HepG2 (cell line): ENCODE measurements around the gene CEBPE. TPM values are rescaled to one million over a fixed set of nuclear protein-coding genes. Genes with fewer than 3 reads are reported as not detected.

ENCODE experiments used
- ASH2L ChIP-seq: fragments of 300-600, 200-600 bp; sonication (generic); IDR thresholded peaks from 2 replicates; pipeline ENCODE4 v1.7.0; 2017; ENCODE audit warnings: low read depth, mild to moderate bottlenecking, moderate library complexity, mixed read lengths, low read length; ENCODE audit not compliant: insufficient read length
- FOXA1 ChIP-seq, 2 experiments: fragments of 450-650 bp in 1 of 2; sonication (generic) in 1 of 2; formaldehyde crosslinking in 1 of 2; IDR thresholded peaks; 2 replicates each; pipeline versions ENCODE4 v1.4.0 to v1.6.1; 2016 to 2020; ENCODE audit warnings: missing genetic modification reagents in 1 of 2
- KDM3A ChIP-seq: IDR thresholded peaks from 2 replicates; pipeline ENCODE4 v1.6.1; 2018; ENCODE audit warnings: low read depth, missing compliant biosample characterization
- MXD3 ChIP-seq: IDR thresholded peaks from 2 replicates; pipeline ENCODE4 v1.6.1; 2016; ENCODE audit warnings: mild to moderate bottlenecking, missing biosample characterization, missing genetic modification reagents
- MXD4 ChIP-seq: IDR thresholded peaks from 2 replicates; pipeline ENCODE4 v1.6.1; 2016; ENCODE audit warnings: mild to moderate bottlenecking, missing biosample characterization, missing genetic modification reagents
- POLR2G ChIP-seq: fragments of 200-400 bp; formaldehyde crosslinking; IDR thresholded peaks from 2 replicates; pipeline ENCODE4 v1.6.1; 2018; ENCODE audit warnings: mild to moderate bottlenecking, low read depth, low read length, moderate library complexity
- REL ChIP-seq: sonication (generic); formaldehyde crosslinking; conservative IDR thresholded peaks from 2 replicates; pipeline ENCODE4 v1.8.0; 2022; ENCODE audit warnings: mild to moderate bottlenecking, missing genetic modification reagents, moderate library complexity
- RELA ChIP-seq: sonication (generic); formaldehyde crosslinking; IDR thresholded peaks from 2 replicates; pipeline ENCODE4 v1.4.0; 2020; ENCODE audit warnings: missing genetic modification reagents
- SMARCC2 ChIP-seq: fragments of 450-650 bp; IDR thresholded peaks from 2 replicates; pipeline ENCODE4 v1.6.1; 2017; ENCODE audit warnings: antibody characterized with exemption, mild to moderate bottlenecking
- SOX5 ChIP-seq: IDR thresholded peaks from 2 replicates; pipeline ENCODE4 v1.6.1; 2016; ENCODE audit warnings: borderline replicate concordance
- SP5 ChIP-seq: IDR thresholded peaks from 2 replicates; pipeline ENCODE4 v1.6.1; 2016; ENCODE audit warnings: low read depth, borderline replicate concordance
- TRAFD1 ChIP-seq: sonication (generic); formaldehyde crosslinking; IDR thresholded peaks from 2 replicates; pipeline ENCODE4 v1.5.1; 2020; ENCODE audit warnings: missing genetic modification reagents, mild to moderate bottlenecking, borderline replicate concordance
- ZEB1 ChIP-seq: IDR thresholded peaks from 2 replicates; pipeline ENCODE4 v1.6.1; 2012; ENCODE audit warnings: mild to moderate bottlenecking, low read depth, inconsistent platforms; ENCODE audit not compliant: insufficient replicate concordance
- ZFY ChIP-seq: sonication (generic); formaldehyde crosslinking; IDR thresholded peaks from 2 replicates; pipeline ENCODE4 v1.4.0; 2020; ENCODE audit warnings: missing genetic modification reagents
- ZGPAT ChIP-seq: IDR thresholded peaks from 2 replicates; pipeline ENCODE4 v1.6.1; 2016; ENCODE audit warnings: mild to moderate bottlenecking
- ZNF253 ChIP-seq: sonication (generic); formaldehyde crosslinking; IDR thresholded peaks from 2 replicates; pipeline ENCODE4 v1.8.0; 2022; ENCODE audit warnings: mild to moderate bottlenecking, missing genetic modification reagents, borderline replicate concordance
- ZNF329 ChIP-seq: sonication (generic); formaldehyde crosslinking; IDR thresholded peaks from 2 replicates; pipeline ENCODE4 v1.9.0; 2021; ENCODE audit warnings: low read depth, mild to moderate bottlenecking, missing genetic modification reagents
- ZNF430 ChIP-seq: sonication (generic); formaldehyde crosslinking; IDR thresholded peaks from 2 replicates; pipeline ENCODE4 v1.9.0; 2021; ENCODE audit warnings: mild to moderate bottlenecking, missing genetic modification reagents
- ZNF556 ChIP-seq: sonication (generic); formaldehyde crosslinking; IDR thresholded peaks from 2 replicates; pipeline ENCODE4 v1.4.0; 2020; ENCODE audit warnings: mild to moderate bottlenecking, missing genetic modification reagents, borderline replicate concordance
- ZNF644 ChIP-seq: IDR thresholded peaks from 2 replicates; pipeline ENCODE4 v1.6.1; 2016; ENCODE audit warnings: low read depth
- ZNF841 ChIP-seq: sonication (generic); formaldehyde crosslinking; IDR thresholded peaks from 2 replicates; pipeline ENCODE4 v1.8.1; 2023; ENCODE audit warnings: missing genetic modification reagents, borderline replicate concordance
- polyA plus RNA-seq, 8 experiments: library from polyadenylated mRNA; depleted of rRNA in 3 of 8; stranded (reverse) in 7 of 8; unstranded in 1 of 8; fragments of >200 nt; fragmentation: Illumina TruSeq in 4 of 8; extraction: Trizol in 4 of 8; gene quantifications; 2 replicates each; pipeline versions ENCODE4 v1.2.1 to v1.2.3, GENCODE V29; 2011 to 2016; ENCODE audit warnings: low read depth in 4 of 8, missing spikeins in 1 of 8, mixed read lengths in 1 of 8; ENCODE audit not compliant: insufficient read depth in 1 of 8
- total RNA-seq, 5 experiments: library from RNA; depleted of rRNA; stranded (reverse); fragments of >200 nt; fragmentation: Illumina TruSeq; extraction: Trizol; gene quantifications; 2 replicates each; pipeline ENCODE4 v1.2.3, GENCODE V29; 2016; ENCODE audit warnings: low read depth in 1 of 5
- TF ChIP-seq, protein P1 (sequence below): sonication (generic); formaldehyde crosslinking; IDR thresholded peaks from 2 replicates; pipeline ENCODE4 v1.4.0; 2020; ENCODE audit warnings: mild to moderate bottlenecking, missing genetic modification reagents, borderline replicate concordance
- TF ChIP-seq, protein P2 (sequence below): IDR thresholded peaks from 2 replicates; pipeline ENCODE4 v1.6.1; 2012; ENCODE audit warnings: low read length, improper control_type of control experiment

CEBPE gene
- total and polyA plus RNA-seq, 2 of the 13 experiments (the other 11 are each of a cell fraction or from before 2014, with no cell fraction given), result 0.09 to 0.11 TPM

DNA sequence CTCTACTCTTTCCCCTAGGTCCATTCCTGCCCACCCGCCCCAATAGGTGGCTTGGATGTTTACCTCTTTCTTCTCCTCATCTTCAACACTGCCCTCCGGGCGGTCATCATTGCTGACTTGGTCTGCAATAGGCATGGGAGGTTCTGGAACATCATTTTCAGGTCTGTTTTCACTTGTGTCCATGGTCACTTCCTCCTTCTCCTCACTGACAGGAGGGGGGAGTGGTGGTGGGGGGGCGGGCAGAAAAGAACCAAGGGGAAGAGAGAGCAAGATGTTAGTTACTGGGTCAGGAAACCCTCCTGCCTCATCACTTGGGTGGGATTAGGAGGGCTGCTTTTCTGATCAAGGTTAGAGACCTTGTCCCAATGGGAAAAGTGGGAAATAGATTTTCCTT lies 49.6 kb downstream of the CEBPE start (continued):
- TF ChIP-seq, protein P1, sequence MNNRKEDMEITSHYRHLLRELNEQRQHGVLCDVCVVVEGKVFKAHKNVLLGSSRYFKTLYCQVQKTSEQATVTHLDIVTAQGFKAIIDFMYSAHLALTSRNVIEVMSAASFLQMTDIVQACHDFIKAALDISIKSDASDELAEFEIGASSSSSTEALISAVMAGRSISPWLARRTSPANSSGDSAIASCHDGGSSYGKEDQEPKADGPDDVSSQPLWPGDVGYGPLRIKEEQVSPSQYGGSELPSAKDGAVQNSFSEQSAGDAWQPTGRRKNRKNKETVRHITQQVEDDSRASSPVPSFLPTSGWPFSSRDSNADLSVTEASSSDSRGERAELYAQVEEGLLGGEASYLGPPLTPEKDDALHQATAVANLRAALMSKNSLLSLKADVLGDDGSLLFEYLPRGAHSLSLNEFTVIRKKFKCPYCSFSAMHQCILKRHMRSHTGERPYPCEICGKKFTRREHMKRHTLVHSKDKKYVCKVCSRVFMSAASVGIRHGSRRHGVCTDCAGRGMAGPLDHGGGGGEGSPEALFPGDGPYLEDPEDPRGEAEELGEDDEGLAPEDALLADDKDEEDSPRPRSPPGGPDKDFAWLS, result no peak
- TF ChIP-seq ZNF841 (CRISPR knock-in tag), result no peak
- TF ChIP-seq ZNF644 (CRISPR knock-in tag), result no peak
- TF ChIP-seq KDM3A, result no peak
- no peak for TF ChIP-seq ZEB1
- peak; percentile 1 for TF ChIP-seq POLR2G
- no peak for TF ChIP-seq ZGPAT (CRISPR knock-in tag)
- TF ChIP-seq SMARCC2, result no peak
- TF ChIP-seq ZNF430 (CRISPR knock-in tag), result no peak
- no peak for TF ChIP-seq ZNF329 (CRISPR knock-in tag)
- TF ChIP-seq RELA (CRISPR knock-in tag), result no peak
- TF ChIP-seq ASH2L, result peak; percentile 4
- no peak for TF ChIP-seq REL (CRISPR knock-in tag)
- no peak for TF ChIP-seq ZNF556 (CRISPR knock-in tag)
- TF ChIP-seq SOX5 (CRISPR knock-in tag), result no peak
- no peak for TF ChIP-seq FOXA1 (IDR thresholded peaks at IDR 0.05)
- TF ChIP-seq FOXA1 (CRISPR knock-in tag; IDR thresholded peaks at IDR 0.05), result no peak
- TF ChIP-seq, protein P2, sequence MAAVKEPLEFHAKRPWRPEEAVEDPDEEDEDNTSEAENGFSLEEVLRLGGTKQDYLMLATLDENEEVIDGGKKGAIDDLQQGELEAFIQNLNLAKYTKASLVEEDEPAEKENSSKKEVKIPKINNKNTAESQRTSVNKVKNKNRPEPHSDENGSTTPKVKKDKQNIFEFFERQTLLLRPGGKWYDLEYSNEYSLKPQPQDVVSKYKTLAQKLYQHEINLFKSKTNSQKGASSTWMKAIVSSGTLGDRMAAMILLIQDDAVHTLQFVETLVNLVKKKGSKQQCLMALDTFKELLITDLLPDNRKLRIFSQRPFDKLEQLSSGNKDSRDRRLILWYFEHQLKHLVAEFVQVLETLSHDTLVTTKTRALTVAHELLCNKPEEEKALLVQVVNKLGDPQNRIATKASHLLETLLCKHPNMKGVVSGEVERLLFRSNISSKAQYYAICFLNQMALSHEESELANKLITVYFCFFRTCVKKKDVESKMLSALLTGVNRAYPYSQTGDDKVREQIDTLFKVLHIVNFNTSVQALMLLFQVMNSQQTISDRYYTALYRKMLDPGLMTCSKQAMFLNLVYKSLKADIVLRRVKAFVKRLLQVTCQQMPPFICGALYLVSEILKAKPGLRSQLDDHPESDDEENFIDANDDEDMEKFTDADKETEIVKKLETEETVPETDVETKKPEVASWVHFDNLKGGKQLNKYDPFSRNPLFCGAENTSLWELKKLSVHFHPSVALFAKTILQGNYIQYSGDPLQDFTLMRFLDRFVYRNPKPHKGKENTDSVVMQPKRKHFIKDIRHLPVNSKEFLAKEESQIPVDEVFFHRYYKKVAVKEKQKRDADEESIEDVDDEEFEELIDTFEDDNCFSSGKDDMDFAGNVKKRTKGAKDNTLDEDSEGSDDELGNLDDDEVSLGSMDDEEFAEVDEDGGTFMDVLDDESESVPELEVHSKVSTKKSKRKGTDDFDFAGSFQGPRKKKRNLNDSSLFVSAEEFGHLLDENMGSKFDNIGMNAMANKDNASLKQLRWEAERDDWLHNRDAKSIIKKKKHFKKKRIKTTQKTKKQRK, result no peak
- no peak for TF ChIP-seq MXD4 (CRISPR knock-in tag)
- no peak for TF ChIP-seq SP5 (CRISPR knock-in tag)
- no peak for TF ChIP-seq ZNF253 (CRISPR knock-in tag)
- TF ChIP-seq ZFY (CRISPR knock-in tag), result peak; percentile 10; the same call in 1 of the 2 replicates
- 0 out of 2 replicates have a peak, but pooled peaks have one; percentile 12 for TF ChIP-seq TRAFD1 (CRISPR knock-in tag)
- no peak for TF ChIP-seq MXD3 (CRISPR knock-in tag)
